MM.1S (cell line): Measurements from ENCODE around the gene R3HDML.

Experiments
- DNase-seq: peaks from one replicate; pipeline ENCODE4 v3.0.0-alpha.2; 2015
- H2AFZ ChIP-seq: fragments of 300-600 bp; sonication (generic); 2 replicates; pipeline ENCODE4 v1.6.0; 2016; ENCODE audit warnings: antibody characterized with exemption, low read length
- H3F3A ChIP-seq: fragments of 300-600 bp; sonication (generic); 2 replicates; pipeline ENCODE4 v1.6.1; 2016; ENCODE audit warnings: mild to moderate bottlenecking, antibody characterized with exemption, low read length, moderate library complexity, mixed read lengths; ENCODE audit not compliant: insufficient read depth
- H3K27ac ChIP-seq: fragments of 300-600 bp; sonication (generic); 2 replicates; pipeline ENCODE4 v1.5.1; 2016; ENCODE audit warnings: mild to moderate bottlenecking, low read length
- H3K27me3 ChIP-seq: fragments of 300-600 bp; sonication (generic); replicated peaks from 2 replicates; pipeline ENCODE4 v1.6.0; 2016; ENCODE audit warnings: low read length; ENCODE audit not compliant: insufficient read depth
- H3K36me3 ChIP-seq: fragments of 300-600 bp; sonication (generic); replicated peaks from 2 replicates; pipeline ENCODE4 v1.6.1; 2016; ENCODE audit warnings: mild to moderate bottlenecking, low read length, mixed read lengths; ENCODE audit not compliant: insufficient read depth
- H3K4me1 ChIP-seq: fragments of 300-600 bp; sonication (generic); 2 replicates; pipeline ENCODE4 v1.6.1; 2016; ENCODE audit warnings: low read length, mixed read lengths
- H3K4me2 ChIP-seq: fragments of 300-600 bp; sonication (generic); 2 replicates; pipeline ENCODE4 v1.6.0; 2016; ENCODE audit warnings: low read depth, low read length
- H3K4me3 ChIP-seq: fragments of 300-600 bp; sonication (generic); 2 replicates; pipeline ENCODE4 v1.5.1; 2016; ENCODE audit warnings: low read length, mixed read lengths
- H3K79me2 ChIP-seq: fragments of 300-600 bp; sonication (generic); 2 replicates; pipeline ENCODE4 v1.6.1; 2016; ENCODE audit warnings: mixed run types, low read length, mixed read lengths
- H3K9ac ChIP-seq: fragments of 300-600 bp; sonication (generic); 2 replicates; pipeline ENCODE4 v1.6.1; 2016; ENCODE audit warnings: low read length, mixed read lengths
- H3K9me2 ChIP-seq: fragments of 300-600 bp; sonication (generic); replicated peaks from 2 replicates; pipeline ENCODE4 v1.6.1; 2016; ENCODE audit warnings: mild to moderate bottlenecking, low read length, mixed read lengths; ENCODE audit not compliant: insufficient read depth
- H3K9me3 ChIP-seq: fragments of 300-600 bp; sonication (generic); replicated peaks from 2 replicates; pipeline ENCODE4 v1.6.1; 2016; ENCODE audit warnings: mild to moderate bottlenecking, low read length, mixed read lengths; ENCODE audit not compliant: insufficient read depth
- H4K20me1 ChIP-seq: fragments of 300-600 bp; sonication (generic); 2 replicates; pipeline ENCODE4 v1.6.1; 2016; ENCODE audit warnings: mild to moderate bottlenecking, low read length, moderate library complexity, mixed read lengths; ENCODE audit not compliant: insufficient read depth
- CTCF ChIP-seq: fragments of 300-600 bp; sonication (generic); IDR thresholded peaks from 2 replicates; pipeline ENCODE4 v1.5.1; 2016; ENCODE audit warnings: antibody characterized with exemption, low read length, mixed read lengths
- EZH2 ChIP-seq: fragments of 300-600 bp; sonication (generic); optimal IDR thresholded peaks from 2 replicates; pipeline ENCODE3; 2017; ENCODE audit warnings: low read depth, mild to moderate bottlenecking, antibody characterized with exemption, low read length, mixed read lengths
- EZH2phosphoT487 ChIP-seq: fragments of 300-600 bp; sonication (generic); IDR thresholded peaks from 2 replicates; pipeline ENCODE4 v1.6.1; 2018; ENCODE audit warnings: antibody characterized with exemption, low read length

The R3HDML gene

GRCh38 chr20:44382641-44383040, 45.8 kb downstream of the R3HDML start:
- DNase-seq, result no peak
- Histone ChIP-seq H4K20me1 (no peaks in the 10 kb centered on the region), H3K9ac (no peak overlapping the region), H3K79me2 (no peaks in the 10 kb centered on the region), H3K9me3 (no peaks in the 10 kb centered on the region), H3K9me2 (no peaks in the 10 kb centered on the region), H3K4me3 (no peak overlapping the region), H3K27ac (no peak overlapping the region), H3K4me1 (peaks cover 4% of the 10 kb centered on the region; the same call in 1 of the 2 replicates), H2AFZ (no peak overlapping the region), H3K27me3 (no peaks in the 10 kb centered on the region), H3K36me3 (no peaks in the 10 kb centered on the region), H3K4me2 (no peak overlapping the region), H3F3A (no peaks in the 10 kb centered on the region)
- TF ChIP-seq EZH2 (no peak), CTCF (no peak), EZH2phosphoT487 (no peak)

- Histone ChIP-seq H3K4me1 (peaks cover 4% of the 10 kb centered on the region; the same call in 1 of the 2 replicates), H2AFZ (no peak overlapping the region), H3K27me3 (peaks cover 8% of the 10 kb centered on the region), H3F3A (no peaks in the 10 kb centered on the region), H3K4me3 (no peak overlapping the region), H4K20me1 (no peaks in the 10 kb centered on the region), H3K79me2 (no peaks in the 10 kb centered on the region), H3K36me3 (no peaks in the 10 kb centered on the region), H3K9me2 (no peaks in the 10 kb centered on the region), H3K9me3 (no peaks in the 10 kb centered on the region), H3K27ac (no peak overlapping the region), H3K4me2 (no peak overlapping the region), H3K9ac (no peak overlapping the region)
- TF ChIP-seq EZH2 (no peak), CTCF (peak; percentile 92), EZH2phosphoT487 (no peak)
- DNase-seq, result peak; percentile 79
These were observed 47.7 kb downstream of the R3HDML start for GRCh38 chr20:44384423-44385027.

- DNase-seq, result peak; percentile 78
These were observed 51.7 kb downstream of the R3HDML start for GRCh38 chr20:44388466-44389023.

More at GRCh38 chr20:44388466-44389023, 51.7 kb downstream of the R3HDML start:
- TF ChIP-seq EZH2 (no peak), CTCF (peak; percentile 88)
- peak overlapping the region; percentile 48 for H3K4me3 ChIP-seq
- no peaks in the 10 kb centered on the region for H3K9me3 ChIP-seq
- peak overlapping the region; percentile 89 for H3K4me2 ChIP-seq
- H3K36me3 ChIP-seq, result no peaks in the 10 kb centered on the region
- peak overlapping the region; percentile 13; the same call in 1 of the 2 replicates for H3K9ac ChIP-seq
- peaks cover 10% of the 10 kb centered on the region for H3K27me3 ChIP-seq
- no peaks in the 10 kb centered on the region for H3F3A ChIP-seq
- H3K4me1 ChIP-seq, result no peaks in the 10 kb centered on the region
- H2AFZ ChIP-seq, result peak overlapping the region; percentile 67
- H3K79me2 ChIP-seq, result no peaks in the 10 kb centered on the region
- no peak overlapping the region for H3K27ac ChIP-seq
- H3K9me2 ChIP-seq, result no peaks in the 10 kb centered on the region
- H4K20me1 ChIP-seq, result no peaks in the 10 kb centered on the region
